ENCODE data around the gene GBA2. TPM values are rescaled to one million over a fixed set of nuclear protein-coding genes. Genes with fewer than 3 reads are reported as not detected.

GBA2 gene
- total RNA-seq, 6 experiments from 2014 or later: 29.5 to 53.7 (median 35.2) TPM

DNA sequence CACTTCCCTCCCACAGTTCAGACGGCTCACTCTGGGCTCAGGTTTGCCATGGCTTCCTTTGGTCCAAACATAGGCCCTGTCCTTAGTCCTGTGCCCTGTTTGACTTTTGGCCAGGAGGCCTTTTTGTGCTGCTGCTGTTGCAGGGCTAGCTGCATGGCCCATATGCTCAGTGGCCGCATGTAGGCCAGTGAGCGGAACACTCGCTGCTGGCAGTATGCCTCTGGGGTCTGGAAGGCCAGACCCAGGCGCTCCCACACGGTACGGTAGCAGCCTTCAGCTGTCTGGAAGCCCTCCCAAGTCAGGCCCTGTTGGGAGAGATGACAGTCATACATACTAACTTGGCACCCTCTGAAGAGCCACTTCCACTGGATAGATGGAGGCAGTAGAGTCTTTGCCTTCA lies 11.9 kb downstream of the GBA2 start:
- TF ChIP-seq, protein P1, sequence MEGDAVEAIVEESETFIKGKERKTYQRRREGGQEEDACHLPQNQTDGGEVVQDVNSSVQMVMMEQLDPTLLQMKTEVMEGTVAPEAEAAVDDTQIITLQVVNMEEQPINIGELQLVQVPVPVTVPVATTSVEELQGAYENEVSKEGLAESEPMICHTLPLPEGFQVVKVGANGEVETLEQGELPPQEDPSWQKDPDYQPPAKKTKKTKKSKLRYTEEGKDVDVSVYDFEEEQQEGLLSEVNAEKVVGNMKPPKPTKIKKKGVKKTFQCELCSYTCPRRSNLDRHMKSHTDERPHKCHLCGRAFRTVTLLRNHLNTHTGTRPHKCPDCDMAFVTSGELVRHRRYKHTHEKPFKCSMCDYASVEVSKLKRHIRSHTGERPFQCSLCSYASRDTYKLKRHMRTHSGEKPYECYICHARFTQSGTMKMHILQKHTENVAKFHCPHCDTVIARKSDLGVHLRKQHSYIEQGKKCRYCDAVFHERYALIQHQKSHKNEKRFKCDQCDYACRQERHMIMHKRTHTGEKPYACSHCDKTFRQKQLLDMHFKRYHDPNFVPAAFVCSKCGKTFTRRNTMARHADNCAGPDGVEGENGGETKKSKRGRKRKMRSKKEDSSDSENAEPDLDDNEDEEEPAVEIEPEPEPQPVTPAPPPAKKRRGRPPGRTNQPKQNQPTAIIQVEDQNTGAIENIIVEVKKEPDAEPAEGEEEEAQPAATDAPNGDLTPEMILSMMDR (IDR thresholded peaks at IDR 0.05): no peak
- no peak for TF ChIP-seq POLR2A (IDR thresholded peaks at IDR 0.05)
- Histone ChIP-seq H3K27me3 (no peaks in the 10 kb centered on the region), H3K9me3 (no peaks in the 10 kb centered on the region), H3K27ac (no peak overlapping the region), H3K36me3 (peaks cover 0 to 68% (median 37%) of the 10 kb centered on the region in 4 donors), H3K4me1 (peaks cover 0 to 18% (median 4%) of the 10 kb centered on the region in 4 donors), H3K4me3 (no peak overlapping the region)
- intact Hi-C loops (cut with DNase I): loop anchor here in 1 of 2 donors (5.0 kb wide), 1 partner anchor 40 kb away; no protein-coding TSS in a partner anchor
- ATAC-seq: no peak
- no peak for DNase-seq
- 75% methylated on average over 4 of the region's 7 CpGs for WGBS (ENCODE audit: insufficient coverage, low coverage, low lambda C conversion rate, missing lambda C conversion rate)

DNA sequence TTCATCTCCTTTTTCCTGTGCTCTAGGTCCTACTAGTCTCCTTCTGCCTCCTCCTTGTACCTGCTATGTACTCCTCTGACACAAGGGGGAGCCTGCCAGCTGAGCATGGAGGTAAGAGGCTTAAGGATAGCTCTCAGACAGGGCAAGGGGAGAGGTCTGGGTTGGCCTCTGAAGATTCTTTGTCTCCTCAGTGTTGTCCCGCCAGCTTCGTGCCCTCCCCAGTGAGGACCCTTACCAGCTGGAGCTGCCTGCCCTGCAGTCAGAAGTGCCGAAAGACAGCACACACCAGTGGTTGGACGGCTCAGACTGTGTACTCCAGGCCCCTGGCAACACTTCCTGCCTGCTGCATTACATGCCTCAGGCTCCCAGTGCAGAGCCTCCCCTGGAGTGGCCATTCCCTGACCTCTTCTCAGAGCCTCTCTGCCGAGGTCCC lies 12.8 kb downstream of the GBA2 start:
- peak in 3 of 4 donors; percentile 6 to 28 (median 7) for ATAC-seq
- Histone ChIP-seq H3K36me3 (peaks cover 0 to 62% (median 35%) of the 10 kb centered on the region in 4 donors), H3K27me3 (no peaks in the 10 kb centered on the region), H3K4me3 (no peak overlapping the region), H3K9me3 (no peaks in the 10 kb centered on the region), H3K27ac (no peak overlapping the region), H3K4me1 (peaks cover 0 to 18% (median 4%) of the 10 kb centered on the region in 4 donors)
- 27% methylated on average over 2 of the region's 5 CpGs for WGBS (ENCODE audit: insufficient coverage, low coverage, low lambda C conversion rate, missing lambda C conversion rate)
- no peak for TF ChIP-seq POLR2A (IDR thresholded peaks at IDR 0.05)
- TF ChIP-seq, protein P1 (IDR thresholded peaks at IDR 0.05): peak; percentile 58 to 79 (median 73)
- intact Hi-C loops (cut with DNase I): loop anchor here in 1 of 2 donors (5.0 kb wide), 1 partner anchor 39 kb away; no protein-coding TSS in a partner anchor
- peak in 2 of 3 donors; percentile 54 to 64 for DNase-seq

DNA sequence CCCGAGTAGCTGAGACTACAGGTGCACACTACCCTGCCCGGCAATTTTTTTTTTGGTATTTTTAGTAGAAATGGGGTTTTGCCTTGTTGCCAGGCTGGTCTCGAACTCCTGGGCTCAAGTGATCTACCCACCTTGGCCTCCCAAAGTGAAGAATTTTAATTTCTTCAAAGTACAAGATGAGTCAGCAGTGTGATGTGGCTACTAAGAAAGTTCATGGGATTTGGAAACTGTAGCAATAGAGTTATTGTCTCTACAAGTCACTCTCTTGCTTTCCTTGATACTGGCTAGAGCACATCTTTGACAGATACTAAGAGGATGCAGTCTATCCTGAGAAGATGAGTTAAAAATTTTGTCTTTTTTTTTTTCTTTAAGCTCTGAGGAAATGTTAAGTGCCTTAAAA lies 14.9 kb downstream of the GBA2 start:
- Histone ChIP-seq H3K36me3 (peaks cover 0 to 44% (median 25%) of the 10 kb centered on the region in 4 donors), H3K27me3 (no peaks in the 10 kb centered on the region), H3K4me1 (peaks cover 0 to 37% (median 13%) of the 10 kb centered on the region in 4 donors), H3K27ac (no peak overlapping the region), H3K4me3 (no peak overlapping the region), H3K9me3 (no peaks in the 10 kb centered on the region)
- ATAC-seq: no peak
- 86% methylated on average over 1 of the region's 3 CpGs for WGBS (ENCODE audit: insufficient coverage, low coverage, low lambda C conversion rate, missing lambda C conversion rate)
- TF ChIP-seq, protein P1 (IDR thresholded peaks at IDR 0.05): no peak
- TF ChIP-seq POLR2A (IDR thresholded peaks at IDR 0.05): no peak
- intact Hi-C loops (cut with DNase I): no loop called here
- DNase-seq: no peak

DNA sequence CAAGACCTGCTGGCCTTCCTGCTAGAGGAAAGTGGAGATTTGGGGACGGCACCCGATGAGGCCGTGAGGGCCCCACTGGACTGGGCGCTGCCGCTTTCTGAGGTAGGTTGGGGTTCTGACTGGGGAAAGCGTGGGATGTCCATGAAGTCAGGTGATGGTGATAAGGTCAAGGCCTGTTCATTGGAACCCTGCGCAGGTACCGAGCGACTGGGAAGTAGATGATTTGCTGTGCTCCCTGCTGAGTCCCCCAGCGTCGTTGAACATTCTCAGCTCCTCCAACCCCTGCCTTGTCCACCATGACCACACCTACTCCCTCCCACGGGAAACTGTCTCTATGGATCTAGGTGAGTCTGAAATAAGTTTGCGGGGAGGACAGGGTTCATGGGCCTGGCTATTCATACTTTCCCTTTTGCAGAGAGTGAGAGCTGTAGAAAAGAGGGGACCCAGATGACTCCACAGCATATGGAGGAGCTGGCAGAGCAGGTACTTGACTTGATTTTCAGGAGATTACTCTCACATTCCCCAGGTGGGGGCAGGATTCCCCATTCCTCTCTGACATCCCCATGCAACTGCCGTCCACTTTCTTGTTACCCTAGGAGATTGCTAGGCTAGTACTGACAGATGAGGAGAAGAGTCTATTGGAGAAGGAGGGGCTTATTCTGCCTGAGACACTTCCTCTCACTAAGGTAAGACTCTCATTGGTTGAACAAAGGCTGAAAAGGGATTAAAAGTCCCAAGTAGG lies 16.1 kb downstream of the GBA2 start:
- H3K4me3 ChIP-seq: peak overlapping the region; percentile 70 to 85 (median 71)
- TF ChIP-seq POLR2A (IDR thresholded peaks at IDR 0.05): no peak
- TF ChIP-seq, protein P1 (IDR thresholded peaks at IDR 0.05): no peak
- peaks cover 0 to 48% (median 19%) of the 10 kb centered on the region in 4 donors for H3K4me1 ChIP-seq
- H3K27me3 ChIP-seq: no peaks in the 10 kb centered on the region
- WGBS (ENCODE audit: insufficient coverage, low coverage, low lambda C conversion rate, missing lambda C conversion rate): 3% methylated on average over 11 of the region's 14 CpGs
- peaks cover 0 to 32% (median 16%) of the 10 kb centered on the region in 4 donors for H3K36me3 ChIP-seq
- ATAC-seq (peak in 3 of 4 donors; percentile 0 to 3 (median 2)), DNase-seq (no peak)
- intact Hi-C loops (cut with DNase I): no loop called here
- H3K27ac ChIP-seq: peak overlapping the region; percentile 97 to 100 (median 98)
- H3K9me3 ChIP-seq: no peaks in the 10 kb centered on the region

Measured in right lobe of liver (tissue), 6 donors.